Glomerular visceral epithelial cell (primary cell): ENCODE results near the gene EVA1A.

Experiments used
- DNase-seq: peaks from one replicate; pipeline ENCODE4 v3.0.0-alpha.2; 2016; ENCODE audit errors: extremely low spot score

The EVA1A gene

GRCh38 chr2:75541430-75541829 is 19.3 kb downstream of the EVA1A start:
- DNase-seq, result no peak

GRCh38 chr2:75540994-75541393 is 19.7 kb downstream of the EVA1A start:
- no peak for DNase-seq

GRCh38 chr2:75539955-75540716 is 20.6 kb downstream of the EVA1A start:
- DNase-seq, result no peak

DNA sequence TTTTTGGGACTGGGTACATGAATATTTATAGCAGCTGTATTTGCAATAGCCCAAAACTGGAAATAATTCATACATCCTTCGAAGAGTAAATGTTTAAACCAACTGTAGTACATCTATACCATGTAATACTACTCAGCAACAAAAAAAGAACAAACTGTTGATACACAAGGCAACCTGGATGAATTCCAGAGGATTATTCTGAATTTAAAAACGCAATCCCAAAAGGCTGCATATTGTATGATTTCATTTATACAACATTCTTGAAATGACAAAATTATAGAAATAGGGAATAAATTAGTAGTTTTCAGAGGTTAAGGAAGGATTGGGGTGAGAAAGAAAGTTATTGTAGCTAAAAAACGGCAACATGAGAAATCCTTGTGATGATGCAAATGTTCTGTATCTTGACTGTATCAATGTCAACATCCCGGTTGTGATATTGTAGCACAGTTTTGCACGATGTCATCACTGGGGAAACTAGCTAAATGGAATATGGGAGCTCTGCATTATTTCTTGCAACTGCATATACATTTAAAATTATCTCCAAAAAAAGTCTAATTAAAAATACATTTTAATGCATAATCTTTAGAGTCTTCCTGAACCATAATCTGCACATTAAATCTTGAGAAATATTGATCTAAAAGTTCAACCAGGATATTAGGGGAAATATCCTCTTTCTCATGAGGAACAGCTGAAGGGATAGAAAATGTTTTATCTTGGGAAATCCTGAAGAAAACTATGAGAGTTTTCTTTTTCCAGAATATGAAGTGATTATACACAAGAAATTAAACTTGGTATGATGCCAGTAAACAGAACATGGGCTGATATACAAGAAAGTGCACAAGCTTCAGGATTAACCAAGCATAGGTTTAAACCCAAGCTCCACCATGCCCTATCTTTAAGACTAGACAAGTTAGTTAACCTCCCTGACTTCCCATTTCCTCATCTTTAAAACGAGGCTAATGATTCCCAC is 21.9 kb downstream of the EVA1A start:
- DNase-seq, result no peak

DNA sequence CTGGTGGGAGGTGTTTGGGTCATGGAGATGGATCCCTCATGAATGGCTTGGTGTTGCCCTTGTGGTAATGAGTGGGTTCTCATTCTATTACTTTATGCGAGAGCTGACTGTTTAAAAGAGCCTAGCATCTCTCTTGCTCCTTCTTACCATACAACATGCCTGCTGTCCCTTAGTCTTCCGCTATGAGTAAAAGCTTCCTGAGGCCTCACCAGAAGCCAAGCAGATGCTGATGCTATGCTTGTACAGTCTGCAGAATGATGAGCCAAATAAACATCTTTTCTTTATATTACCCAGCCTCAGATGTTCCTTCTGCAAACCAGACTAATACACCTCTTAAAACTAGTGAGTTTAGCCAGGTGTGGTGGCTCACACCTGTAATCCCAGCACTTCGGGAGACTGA is 23.1 kb downstream of the EVA1A start:
- DNase-seq, result no peak

- no peak for DNase-seq
Measured at GRCh38 chr2:75533135-75533534, 27.6 kb downstream of the EVA1A start.

GRCh38 chr2:75532488-75532887 is 28.3 kb downstream of the EVA1A start:
- DNase-seq, result no peak

- no peak for DNase-seq
Measured at GRCh38 chr2:75528221-75528977, 32.3 kb downstream of the EVA1A start.

- no peak for DNase-seq
Measured at GRCh38 chr2:75527676-75528075, 33.1 kb downstream of the EVA1A start.

GRCh38 chr2:75526842-75527241 is 33.9 kb downstream of the EVA1A start:
- DNase-seq, result no peak

DNA sequence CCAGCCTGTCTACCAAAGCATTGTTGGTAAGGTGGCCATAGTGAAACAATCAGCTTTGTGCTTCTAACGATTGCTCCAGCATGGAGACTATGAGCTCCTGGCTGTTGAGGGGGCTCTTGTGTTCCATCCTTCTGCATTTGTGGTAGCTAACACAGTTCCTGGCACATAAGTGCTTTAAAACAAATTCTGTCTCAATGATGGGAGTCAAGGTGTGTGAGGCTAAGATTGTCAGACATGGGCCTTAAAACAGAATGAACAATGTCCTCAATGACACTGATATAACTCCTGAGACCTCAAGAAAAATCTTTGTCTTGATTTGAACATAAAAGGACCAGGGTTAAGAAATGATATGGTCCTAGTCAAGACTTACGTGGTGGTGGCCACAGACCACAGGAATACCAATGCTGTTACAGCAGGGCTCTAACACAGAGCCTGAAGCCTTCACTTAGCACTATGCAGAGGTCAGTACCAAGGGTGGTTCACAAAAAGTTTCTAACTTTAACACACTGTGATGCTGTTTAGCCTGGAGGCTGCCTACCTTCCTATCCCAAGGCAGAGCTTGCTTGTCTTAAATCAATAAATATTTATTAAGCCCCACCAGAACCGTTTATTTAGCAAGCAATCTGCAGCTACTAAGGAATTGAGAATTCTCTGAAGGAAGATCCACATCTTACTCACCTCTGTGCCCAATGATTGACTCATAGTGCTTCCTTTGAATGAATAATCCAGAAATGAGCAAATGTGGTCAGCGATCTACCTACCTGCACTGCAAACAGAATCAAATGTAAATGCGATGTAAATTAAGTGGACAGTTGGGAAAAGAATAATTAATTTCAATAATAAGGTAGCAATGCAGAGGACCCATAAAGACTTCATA is 35.1 kb downstream of the EVA1A start:
- peak; percentile 65 for DNase-seq

DNA sequence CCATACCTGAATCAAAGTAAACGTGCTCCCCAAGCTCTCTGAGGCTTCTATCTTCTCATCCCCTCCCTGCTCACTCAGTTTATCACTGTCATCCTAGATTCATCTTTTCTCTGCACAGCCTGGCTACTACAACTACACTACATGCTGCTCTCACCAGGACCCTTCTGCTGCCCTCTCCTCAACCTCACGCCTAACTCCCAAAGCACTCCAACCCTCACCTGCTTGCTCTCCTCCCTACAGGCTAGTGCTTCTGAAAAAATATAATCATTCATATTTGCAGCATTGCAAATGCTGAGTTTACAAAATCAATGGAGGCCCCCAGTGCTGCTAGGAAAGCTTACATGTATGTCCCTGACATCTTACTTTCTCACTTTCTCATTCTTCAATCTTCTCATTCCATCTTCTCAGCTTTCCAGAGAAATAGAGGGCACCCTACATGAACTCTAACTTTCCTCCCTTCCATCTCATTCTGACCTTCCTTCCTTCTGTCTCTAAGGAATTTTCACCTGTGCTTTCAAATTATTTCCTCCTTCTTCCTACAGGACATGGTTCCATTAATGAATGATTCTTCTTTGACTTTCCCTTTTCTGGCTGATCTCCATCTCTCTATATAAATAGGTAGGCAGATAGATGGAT is 36.3 kb downstream of the EVA1A start:
- no peak for DNase-seq

- DNase-seq, result peak; percentile 83
Measured at GRCh38 chr2:75523313-75524275, 37.1 kb downstream of the EVA1A start.

DNA sequence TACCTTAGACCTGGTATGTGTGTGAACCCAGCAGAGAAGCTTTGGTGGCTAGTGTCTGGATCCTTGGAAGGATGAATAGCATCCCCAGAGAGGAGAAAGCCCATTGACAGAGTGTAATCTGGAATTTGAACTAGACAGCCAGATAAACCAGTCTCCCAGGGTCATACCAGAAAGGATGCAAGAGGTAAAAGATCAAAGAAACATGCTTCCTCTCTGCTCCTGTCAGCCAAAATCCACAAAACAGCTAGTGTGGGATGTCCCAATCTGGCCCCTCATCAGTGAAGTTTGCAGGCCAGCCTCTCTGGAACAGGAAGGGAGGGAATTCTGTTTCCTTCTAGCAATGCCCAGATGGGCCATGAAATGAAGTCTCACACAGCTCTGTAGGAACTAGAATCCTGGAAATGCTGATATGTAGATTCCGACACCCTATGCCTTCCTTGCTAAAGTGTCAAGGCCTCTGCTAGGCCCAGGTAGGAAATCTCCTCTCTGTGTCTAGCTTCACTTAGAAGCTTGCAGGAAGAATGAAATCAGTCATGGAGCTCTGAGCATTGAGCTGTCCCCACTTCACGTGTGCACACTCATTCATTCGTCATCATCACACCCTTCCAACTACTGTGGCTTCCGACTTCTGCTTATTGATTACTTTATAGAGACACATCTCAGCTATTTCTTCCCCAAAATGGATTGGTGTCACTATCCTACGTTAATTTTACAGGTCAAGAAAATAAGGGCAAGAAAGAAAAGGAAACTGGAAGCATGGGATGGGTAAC is 38.0 kb downstream of the EVA1A start:
- DNase-seq, result peak; percentile 25

GRCh38 chr2:75521225-75521872 is 39.4 kb downstream of the EVA1A start:
- no peak for DNase-seq

DNA sequence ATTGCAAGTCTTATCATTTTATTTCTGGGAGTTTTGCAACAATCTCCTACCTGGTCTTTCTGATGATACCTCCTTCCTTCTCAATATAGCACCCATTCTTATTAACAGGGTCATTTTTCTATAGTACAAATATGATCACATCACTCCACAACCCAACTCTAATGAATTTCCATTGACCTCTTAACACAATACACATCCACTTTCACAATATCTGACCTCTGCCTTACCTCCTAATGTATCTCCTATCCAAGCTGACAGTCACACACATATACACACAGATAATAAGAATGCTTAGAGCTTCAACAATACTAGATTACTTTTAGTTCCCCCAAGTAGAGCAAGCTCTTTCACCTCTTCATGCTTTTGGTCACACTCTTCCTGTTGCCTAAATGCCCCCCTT is 40.9 kb downstream of the EVA1A start:
- no peak for DNase-seq

- no peak for DNase-seq
Measured at GRCh38 chr2:75518638-75519465, 41.9 kb downstream of the EVA1A start.
